ENCODE measurements around the gene FFAR2. TPM values are rescaled to one million over a fixed set of nuclear protein-coding genes. Genes with fewer than 3 reads are reported as not detected.

FFAR2 gene
- total and polyA plus RNA-seq, 2 donors (not counting 3 experiments of a cell fraction or from before 2014, with no cell fraction given), result not detected

- Histone ChIP-seq H3K9ac (replicated peaks; ENCODE audit: extremely low read depth, insufficient read depth, low read length) (no peak overlapping the region), H3K27me3 (ENCODE audit: control insufficient read depth in 2 of 2, insufficient read depth in 2 of 2, low read length in 2 of 2) (no peaks in the 10 kb centered on the region), H3K27ac (ENCODE audit: insufficient read depth, low read depth, low read length) (no peak overlapping the region), H3K9me3 (replicated peaks; ENCODE audit: control insufficient read depth, insufficient read depth, low read length) (no peaks in the 10 kb centered on the region), H3K4me1 (ENCODE audit: control insufficient read depth, extremely low read depth, insufficient read depth, low read length) (no peaks in the 10 kb centered on the region), H4K20me1 (replicated peaks; ENCODE audit: control insufficient read depth, extremely low read depth, insufficient read depth, low read length) (no peaks in the 10 kb centered on the region), H3K4me3 (replicated peaks in 1 of 3; ENCODE audit: insufficient read depth in 1 of 3, low read depth in 1 of 3, low read length in 3 of 3) (no peak overlapping the region), H3K4me2 (ENCODE audit: insufficient read depth, low read length) (no peak overlapping the region), H3K9me1 (replicated peaks; ENCODE audit: control insufficient read depth, extremely low read depth, insufficient read depth, low read length) (no peaks in the 10 kb centered on the region), H3K79me2 (ENCODE audit: control insufficient read depth, insufficient read depth, low read length) (no peaks in the 10 kb centered on the region), H3K36me3 (ENCODE audit: control insufficient read depth in 2 of 2, extremely low read depth in 1 of 2, insufficient read depth in 2 of 2, low read length in 2 of 2) (no peaks in the 10 kb centered on the region), H2AFZ (ENCODE audit: low read depth, low read length) (no peak overlapping the region)
- ChIA-PET POLR2A (interaction anchor here (0.7 kb wide), 1 partner anchor 26 kb away, joined by 5 read pairs; no protein-coding TSS in a partner anchor), CTCF (no interaction called here)
- dilution Hi-C loops (cut with MboI; ENCODE audit: extremely low pct_ligation_motif_present, low sequenced_read_pairs) (no loop called here), intact Hi-C loops (cut with micrococcal nuclease) (no loop called here)
- TF ChIP-seq EZH2 (IDR thresholded peaks at IDR 0.05; ENCODE audit: borderline replicate concordance, low read depth, low read length, severe bottlenecking) (no peak), CTCF (IDR thresholded peaks at IDR 0.05; ENCODE audit: extremely low read depth in 1 of 2, insufficient read depth in 1 of 2, low read depth in 1 of 2, low read length in 2 of 2) (no peak), MYC (IDR thresholded peaks at IDR 0.05; ENCODE audit: low read depth, low read length) (no peak), JUN (IDR thresholded peaks at IDR 0.05; ENCODE audit: borderline replicate concordance, insufficient read depth, insufficient read length, low read depth) (no peak), FOS (IDR thresholded peaks at IDR 0.05; ENCODE audit: borderline replicate concordance, insufficient read depth, low read length) (no peak), MAX (IDR thresholded peaks at IDR 0.05; ENCODE audit: insufficient read depth, insufficient read length) (no peak)
- no TSS peak for BruUV-seq (replicated peaks)
- DNase-seq (ENCODE audit: low read depth, low spot score) (no peak), FAIRE-seq (no peak)
Measured at GRCh38 chr19:35460608-35461007, 12.6 kb downstream of the FFAR2 start.
